Mesothelial cell of epicardium (in vitro differentiated cells): Measurements from ENCODE around the gene RIMKLB. TPM values are rescaled to one million over a fixed set of nuclear protein-coding genes. Genes with fewer than 3 reads are reported as not detected.

Source experiments
- DNase-seq, 2 experiments: peaks; one replicate each; pipeline ENCODE4 v3.0.0; 2021; ENCODE audit warnings: low spot score in 2 of 2; ENCODE audit not compliant: unreplicated experiment in 2 of 2
- H3K27ac Mint-ChIP-seq: 2 replicates; pipeline ENCODE4 v1.8.0; 2021; ENCODE audit warnings: mixed read lengths
- H3K27me3 Mint-ChIP-seq: 2 replicates; pipeline ENCODE4 v1.8.0; 2021; ENCODE audit warnings: low read depth, mixed read lengths
- H3K36me3 Mint-ChIP-seq: 2 replicates; pipeline ENCODE4 v1.8.0; 2021; ENCODE audit warnings: mixed read lengths
- H3K4me1 Mint-ChIP-seq: 2 replicates; pipeline ENCODE4 v1.8.0; 2021; ENCODE audit warnings: mixed read lengths
- H3K4me3 Mint-ChIP-seq: 2 replicates; pipeline ENCODE4 v1.8.0; 2021; ENCODE audit warnings: mild to moderate bottlenecking, moderate library complexity, mixed read lengths
- H3K9me3 Mint-ChIP-seq: 2 replicates; pipeline ENCODE4 v1.8.0; 2021; ENCODE audit warnings: mixed read lengths
- CTCF ChIP-seq: fragments of 200-600 bp; sonication (generic); IDR thresholded peaks from one replicate; pipeline ENCODE4 v1.5.0; 2021; ENCODE audit warnings: antibody characterized with exemption; ENCODE audit not compliant: unreplicated experiment
- total RNA-seq: library from RNA; stranded (reverse); gene quantifications from 3 replicates; pipeline ENCODE4 v1.2.1, GENCODE V29; 2021

RIMKLB gene
- total RNA-seq, 1 donor from 2014 or later = 124 TPM

DNA sequence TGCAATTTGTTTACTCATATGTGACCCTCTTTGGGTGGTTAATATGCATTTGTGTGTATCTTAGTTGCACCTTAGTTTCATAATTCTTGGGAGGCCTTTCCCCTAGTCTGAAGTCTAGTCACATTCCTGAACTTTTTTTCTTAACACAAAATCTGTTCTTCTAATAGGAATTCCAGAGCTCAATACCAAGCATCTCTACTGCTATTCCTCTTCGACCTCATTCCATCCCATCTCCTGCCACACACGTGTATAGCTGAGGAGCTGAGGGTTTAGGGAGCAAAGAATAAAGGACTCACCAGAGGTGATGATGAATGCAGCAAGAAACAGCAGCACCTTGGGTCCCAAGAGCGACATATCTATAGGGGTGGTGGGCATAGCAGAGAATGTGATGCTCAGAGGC, 36.0 kb upstream of the RIMKLB start:
- peaks cover 9% of the 10 kb centered on the region for H3K4me1 Mint-ChIP-seq
- H3K36me3 Mint-ChIP-seq = no peaks in the 10 kb centered on the region
- H3K9me3 Mint-ChIP-seq = no peaks in the 10 kb centered on the region
- H3K4me3 Mint-ChIP-seq = no peak overlapping the region
- no peaks in the 10 kb centered on the region for H3K27me3 Mint-ChIP-seq
- no peak for DNase-seq
- TF ChIP-seq CTCF = no peak
- no peak overlapping the region for H3K27ac Mint-ChIP-seq

DNA sequence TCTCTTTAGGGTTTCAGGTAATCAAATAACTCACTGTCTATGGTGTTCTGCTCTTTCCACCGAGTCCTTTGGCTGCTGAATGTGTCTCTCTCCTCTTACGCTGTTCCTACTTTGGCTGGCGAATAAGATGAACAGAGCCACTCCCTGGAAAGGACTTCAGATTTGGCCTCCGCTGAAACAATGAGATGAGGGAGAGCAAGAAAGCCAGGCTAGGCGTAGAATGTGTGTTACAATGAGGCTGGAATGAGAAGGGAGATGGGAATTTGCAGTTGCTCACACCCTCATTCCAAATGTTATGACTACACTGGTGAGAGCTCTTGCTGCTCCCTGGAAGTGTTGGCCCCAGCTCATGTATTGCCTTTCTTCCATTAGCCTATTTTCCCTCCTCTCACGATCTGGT, 35.2 kb upstream of the RIMKLB start, which contains the start of gene MFAP5:
MFAP5 (minus strand) TSS at position 234 of the 400 bp plus-strand sequence. CDS start 722 bp downstream, outside the sequence.
- DNase-seq = no peak
- Mint-ChIP-seq H3K27me3 (no peaks in the 10 kb centered on the region), H3K4me1 (peaks cover 10% of the 10 kb centered on the region), H3K4me3 (no peak within 1 kb of the TSS), H3K27ac (no peak within 1 kb of the TSS), H3K36me3 (no peaks in the 10 kb centered on the region), H3K9me3 (no peaks in the 10 kb centered on the region)
- TF ChIP-seq CTCF = no peak

DNA sequence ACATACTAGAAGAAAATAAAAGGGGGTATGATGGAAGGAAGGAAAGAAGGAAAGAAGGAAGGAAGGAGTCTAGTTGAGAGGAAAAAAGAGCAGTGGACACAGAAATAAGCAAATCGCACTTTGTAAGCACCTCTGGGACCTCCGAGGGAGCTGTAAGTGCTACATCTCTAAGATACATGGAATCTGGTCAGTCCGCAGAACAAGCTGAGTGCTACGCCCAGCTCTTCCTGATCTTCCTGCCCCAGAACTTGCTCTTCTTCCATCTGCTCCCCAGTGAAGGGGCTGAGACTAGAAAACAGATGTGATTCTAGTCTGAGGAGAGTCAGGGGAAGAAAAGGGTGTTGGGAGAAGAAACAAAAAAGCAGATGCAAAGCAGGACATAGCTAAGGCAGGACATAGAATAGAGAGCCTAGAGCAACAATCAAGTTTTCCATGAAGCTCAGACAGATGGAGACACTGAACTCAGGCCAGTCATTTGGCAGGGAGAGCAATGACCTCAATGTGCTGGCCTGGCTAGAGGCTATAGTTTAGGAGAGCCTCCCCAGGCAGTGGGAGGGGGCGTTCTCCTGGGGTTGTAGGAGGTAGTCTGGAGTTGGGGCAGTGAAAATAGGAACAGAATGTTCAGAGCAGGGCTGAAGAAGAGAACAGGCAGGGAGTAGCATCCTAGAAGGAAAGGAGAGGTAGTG, 33.4 kb upstream of the RIMKLB start:
- no peak overlapping the region for H3K4me3 Mint-ChIP-seq
- DNase-seq = no peak
- no peaks in the 10 kb centered on the region for H3K36me3 Mint-ChIP-seq
- H3K27ac Mint-ChIP-seq = no peak overlapping the region
- H3K9me3 Mint-ChIP-seq = peaks cover 4% of the 10 kb centered on the region
- no peak for TF ChIP-seq CTCF
- peaks cover 9% of the 10 kb centered on the region for H3K4me1 Mint-ChIP-seq
- no peaks in the 10 kb centered on the region for H3K27me3 Mint-ChIP-seq

DNA sequence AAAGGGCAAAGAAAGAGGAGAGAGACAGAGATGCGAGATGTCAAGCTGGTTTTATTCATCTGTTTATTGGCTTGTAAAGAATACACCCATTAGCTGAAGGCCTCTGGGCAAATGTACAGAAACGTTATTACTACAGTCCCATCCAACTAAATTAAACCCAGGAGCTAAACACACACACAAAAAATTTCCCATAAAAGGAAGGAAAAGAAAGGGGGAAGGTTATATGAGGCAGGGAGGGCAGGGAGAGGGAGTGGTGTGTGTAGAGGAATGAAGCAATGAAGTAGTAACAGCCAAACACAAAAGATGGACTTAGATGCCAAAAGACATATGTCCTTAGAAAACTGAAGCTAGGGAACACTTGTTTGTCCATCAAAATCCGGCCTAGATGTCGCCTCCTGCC, 32.0 kb upstream of the RIMKLB start:
- Mint-ChIP-seq H3K36me3 (no peaks in the 10 kb centered on the region), H3K4me3 (no peak overlapping the region), H3K27me3 (no peaks in the 10 kb centered on the region), H3K9me3 (peaks cover 10% of the 10 kb centered on the region), H3K4me1 (peaks cover 9% of the 10 kb centered on the region), H3K27ac (no peak overlapping the region)
- no peak for DNase-seq
- no peak for TF ChIP-seq CTCF

DNA sequence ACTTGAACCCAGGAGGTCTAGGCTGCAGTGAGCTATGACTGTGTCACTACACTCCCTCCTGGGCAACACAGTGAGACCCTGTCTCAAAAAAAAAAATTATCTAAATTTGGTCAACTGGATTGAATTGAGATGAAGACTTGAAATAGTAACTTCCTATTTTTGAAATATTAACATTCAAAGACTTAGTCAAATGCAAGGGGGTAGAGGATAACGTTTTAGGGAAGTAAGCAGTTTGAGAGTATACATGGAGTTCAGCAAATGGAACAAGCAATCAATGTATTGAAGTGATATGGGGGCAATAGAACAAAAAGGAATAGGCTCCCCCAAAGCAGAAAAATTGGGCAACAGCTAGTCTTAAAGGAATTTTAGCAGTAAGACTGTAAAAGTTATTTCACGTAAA, 30.5 kb upstream of the RIMKLB start:
- H3K36me3 Mint-ChIP-seq = no peaks in the 10 kb centered on the region
- H3K9me3 Mint-ChIP-seq = peaks cover 15% of the 10 kb centered on the region
- TF ChIP-seq CTCF = no peak
- H3K27me3 Mint-ChIP-seq = no peaks in the 10 kb centered on the region
- no peak for DNase-seq
- H3K4me3 Mint-ChIP-seq = no peak overlapping the region
- H3K4me1 Mint-ChIP-seq = peaks cover 9% of the 10 kb centered on the region
- H3K27ac Mint-ChIP-seq = no peak overlapping the region

DNA sequence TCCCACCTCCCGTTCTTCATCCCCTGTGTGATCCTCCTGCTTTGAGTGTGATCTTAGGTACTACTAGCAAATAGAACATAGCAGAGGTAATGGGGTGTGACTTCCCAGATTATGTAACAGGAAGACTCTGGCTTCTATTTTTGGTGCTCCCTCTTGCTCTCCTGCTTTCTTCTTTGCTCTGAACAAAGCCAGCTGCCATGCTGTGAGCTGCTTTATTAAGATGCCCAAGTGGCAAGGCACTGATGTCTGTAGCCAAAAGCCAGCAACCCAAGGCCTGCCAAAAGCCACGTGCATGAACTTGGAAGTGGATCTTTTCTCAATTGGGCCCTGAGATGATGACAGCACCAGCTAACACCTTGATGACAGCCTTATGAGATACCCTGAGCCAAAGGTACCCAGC, 29.4 kb upstream of the RIMKLB start:
- Mint-ChIP-seq H3K4me1 (peaks cover 9% of the 10 kb centered on the region), H3K9me3 (peaks cover 20% of the 10 kb centered on the region), H3K4me3 (no peak overlapping the region), H3K27me3 (no peaks in the 10 kb centered on the region), H3K27ac (no peak overlapping the region), H3K36me3 (no peaks in the 10 kb centered on the region)
- no peak for TF ChIP-seq CTCF
- no peak for DNase-seq
